ENCODE data around the gene CPED1.

Gene CPED1

GRCh38 chr7:121261207-121261884 lies 272.8 kb downstream of the CPED1 start:
- H3K4me3 Mint-ChIP-seq = no peak overlapping the region
- peaks cover 4% of the 10 kb centered on the region for H3K9me3 Mint-ChIP-seq
- H3K27me3 Mint-ChIP-seq = no peaks in the 10 kb centered on the region
- no peak for ATAC-seq
- H3K36me3 Mint-ChIP-seq = peaks cover 51% of the 10 kb centered on the region
- H3K4me1 Mint-ChIP-seq = peaks cover 49% of the 10 kb centered on the region
- peak overlapping the region; percentile 65 for H3K27ac Mint-ChIP-seq

- Mint-ChIP-seq H3K36me3 (peaks cover 44% of the 10 kb centered on the region), H3K9me3 (no peaks in the 10 kb centered on the region), H3K4me1 (peaks cover 42% of the 10 kb centered on the region), H3K27me3 (no peaks in the 10 kb centered on the region), H3K27ac (peak overlapping the region; percentile 65), H3K4me3 (no peak overlapping the region)
- no peak for ATAC-seq
Measured at GRCh38 chr7:121262221-121262620, 273.7 kb downstream of the CPED1 start.

- peaks cover 44% of the 10 kb centered on the region for H3K36me3 Mint-ChIP-seq
- no peaks in the 10 kb centered on the region for H3K9me3 Mint-ChIP-seq
- H3K4me3 Mint-ChIP-seq = no peak overlapping the region
- no peak overlapping the region for H3K27ac Mint-ChIP-seq
- ATAC-seq = no peak
- peaks cover 42% of the 10 kb centered on the region for H3K4me1 Mint-ChIP-seq
- no peaks in the 10 kb centered on the region for H3K27me3 Mint-ChIP-seq
Measured at GRCh38 chr7:121262969-121263368, 274.5 kb downstream of the CPED1 start.

GRCh38 chr7:121266307-121266894 lies 277.9 kb downstream of the CPED1 start:
- Mint-ChIP-seq H3K36me3 (peaks cover 55% of the 10 kb centered on the region), H3K27me3 (no peaks in the 10 kb centered on the region), H3K27ac (no peak overlapping the region), H3K4me1 (peaks cover 41% of the 10 kb centered on the region), H3K4me3 (no peak overlapping the region), H3K9me3 (no peaks in the 10 kb centered on the region)
- no peak for ATAC-seq

GRCh38 chr7:121267612-121268011 lies 279.1 kb downstream of the CPED1 start:
- Mint-ChIP-seq H3K27ac (peak overlapping the region; percentile 50), H3K9me3 (no peaks in the 10 kb centered on the region), H3K4me3 (no peak overlapping the region), H3K4me1 (peaks cover 51% of the 10 kb centered on the region), H3K27me3 (no peaks in the 10 kb centered on the region), H3K36me3 (peaks cover 51% of the 10 kb centered on the region)
- no peak for ATAC-seq

- H3K9me3 Mint-ChIP-seq = no peaks in the 10 kb centered on the region
- no peak for ATAC-seq
- H3K4me3 Mint-ChIP-seq = no peak overlapping the region
Measured at GRCh38 chr7:121269798-121270197, 281.3 kb downstream of the CPED1 start.

GRCh38 chr7:121271098-121271497 lies 282.6 kb downstream of the CPED1 start:
- H3K9me3 Mint-ChIP-seq = no peaks in the 10 kb centered on the region
- H3K4me1 Mint-ChIP-seq = peaks cover 55% of the 10 kb centered on the region
- H3K27me3 Mint-ChIP-seq = no peaks in the 10 kb centered on the region
- H3K36me3 Mint-ChIP-seq = peaks cover 29% of the 10 kb centered on the region
- no peak overlapping the region for H3K4me3 Mint-ChIP-seq
- H3K27ac Mint-ChIP-seq = no peak overlapping the region
- no peak for ATAC-seq

More at GRCh38 chr7:121269798-121270197, 281.3 kb downstream of the CPED1 start:
- peaks cover 62% of the 10 kb centered on the region for H3K4me1 Mint-ChIP-seq
- H3K36me3 Mint-ChIP-seq = peaks cover 42% of the 10 kb centered on the region
- no peak overlapping the region for H3K27ac Mint-ChIP-seq
- no peaks in the 10 kb centered on the region for H3K27me3 Mint-ChIP-seq

- H3K9me3 Mint-ChIP-seq = no peaks in the 10 kb centered on the region
- ATAC-seq = peak; percentile 51
- H3K27me3 Mint-ChIP-seq = no peaks in the 10 kb centered on the region
- H3K4me3 Mint-ChIP-seq = no peak overlapping the region
- no peak overlapping the region for H3K27ac Mint-ChIP-seq
- H3K36me3 Mint-ChIP-seq = peaks cover 28% of the 10 kb centered on the region
- H3K4me1 Mint-ChIP-seq = peaks cover 64% of the 10 kb centered on the region
Measured at GRCh38 chr7:121271916-121272315, 283.4 kb downstream of the CPED1 start.

GRCh38 chr7:121272676-121273075 lies 284.2 kb downstream of the CPED1 start:
- ATAC-seq = no peak
- Mint-ChIP-seq H3K4me3 (no peak overlapping the region), H3K9me3 (no peaks in the 10 kb centered on the region), H3K36me3 (peaks cover 36% of the 10 kb centered on the region), H3K4me1 (peaks cover 68% of the 10 kb centered on the region), H3K27ac (peak overlapping the region; percentile 66), H3K27me3 (no peaks in the 10 kb centered on the region)

GRCh38 chr7:121273467-121274167 lies 285.1 kb downstream of the CPED1 start:
- H3K27ac Mint-ChIP-seq = peak overlapping the region; percentile 66
- H3K4me3 Mint-ChIP-seq = no peak overlapping the region
- H3K4me1 Mint-ChIP-seq = peaks cover 71% of the 10 kb centered on the region
- H3K27me3 Mint-ChIP-seq = no peaks in the 10 kb centered on the region
- no peaks in the 10 kb centered on the region for H3K9me3 Mint-ChIP-seq
- H3K36me3 Mint-ChIP-seq = peaks cover 42% of the 10 kb centered on the region
- ATAC-seq = peak; percentile 68

- Mint-ChIP-seq H3K27ac (peak overlapping the region; percentile 38), H3K4me3 (no peak overlapping the region), H3K4me1 (peaks cover 70% of the 10 kb centered on the region), H3K36me3 (peaks cover 39% of the 10 kb centered on the region), H3K9me3 (no peaks in the 10 kb centered on the region), H3K27me3 (no peaks in the 10 kb centered on the region)
- ATAC-seq = no peak
Measured at GRCh38 chr7:121274467-121274866, 286.0 kb downstream of the CPED1 start.

GRCh38 chr7:121275204-121275603 lies 286.7 kb downstream of the CPED1 start:
- H3K9me3 Mint-ChIP-seq = no peaks in the 10 kb centered on the region
- H3K27me3 Mint-ChIP-seq = no peaks in the 10 kb centered on the region
- H3K27ac Mint-ChIP-seq = peak overlapping the region; percentile 38
- peaks cover 33% of the 10 kb centered on the region for H3K36me3 Mint-ChIP-seq
- H3K4me1 Mint-ChIP-seq = peaks cover 70% of the 10 kb centered on the region
- H3K4me3 Mint-ChIP-seq = no peak overlapping the region
- ATAC-seq = no peak

- Mint-ChIP-seq H3K9me3 (no peaks in the 10 kb centered on the region), H3K4me3 (no peak overlapping the region), H3K27ac (peak overlapping the region; percentile 88), H3K36me3 (peaks cover 28% of the 10 kb centered on the region), H3K27me3 (no peaks in the 10 kb centered on the region), H3K4me1 (peaks cover 73% of the 10 kb centered on the region)
- ATAC-seq = no peak
Measured at GRCh38 chr7:121276313-121276712, 287.8 kb downstream of the CPED1 start.

GRCh38 chr7:121278120-121279021 lies 289.9 kb downstream of the CPED1 start:
- H3K27me3 Mint-ChIP-seq = no peaks in the 10 kb centered on the region
- H3K36me3 Mint-ChIP-seq = peaks cover 21% of the 10 kb centered on the region
- peaks cover 56% of the 10 kb centered on the region for H3K4me1 Mint-ChIP-seq
- H3K27ac Mint-ChIP-seq = peak overlapping the region; percentile 88
- peak; percentile 94 for ATAC-seq
- H3K4me3 Mint-ChIP-seq = no peak overlapping the region
- no peaks in the 10 kb centered on the region for H3K9me3 Mint-ChIP-seq

Data from stimulated activated memory B cell treated with anti-CD40 and anti-IgM and Interleukin-4, amounts not matched to agents 10 μg/mL and 1 μg/mL and 100 μg/mL, for 72 hours (primary cell).